ENCODE measurements around the gene LPP. TPM values are rescaled to one million over a fixed set of nuclear protein-coding genes. Genes with fewer than 3 reads are reported as not detected.

LPP gene
- total RNA-seq, 1 donor from 2014 or later, result 28.2 TPM

DNA sequence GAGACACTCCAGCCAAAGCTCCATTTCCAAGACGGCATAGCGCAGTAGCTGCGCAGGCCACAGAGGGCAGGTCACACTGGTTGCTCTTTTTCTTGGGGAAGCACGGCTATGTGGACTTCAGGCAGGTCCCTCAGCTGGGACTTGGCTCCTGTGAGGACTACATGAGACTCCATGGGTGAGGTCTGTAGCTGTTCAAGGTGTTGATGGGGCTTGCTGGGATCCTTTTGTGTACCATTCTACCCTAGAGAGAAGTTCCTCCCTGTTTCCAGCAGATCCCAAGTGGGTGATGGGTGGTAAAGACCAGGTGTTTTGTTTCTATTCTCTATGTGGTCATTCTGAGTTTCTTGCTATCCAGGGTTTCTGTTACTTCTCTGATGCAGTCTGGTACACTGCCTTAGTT is 183.3 kb downstream of the LPP start:
- no peak overlapping the region for H3K27ac ChIP-seq (ENCODE audit: low read depth, low read length)

DNA sequence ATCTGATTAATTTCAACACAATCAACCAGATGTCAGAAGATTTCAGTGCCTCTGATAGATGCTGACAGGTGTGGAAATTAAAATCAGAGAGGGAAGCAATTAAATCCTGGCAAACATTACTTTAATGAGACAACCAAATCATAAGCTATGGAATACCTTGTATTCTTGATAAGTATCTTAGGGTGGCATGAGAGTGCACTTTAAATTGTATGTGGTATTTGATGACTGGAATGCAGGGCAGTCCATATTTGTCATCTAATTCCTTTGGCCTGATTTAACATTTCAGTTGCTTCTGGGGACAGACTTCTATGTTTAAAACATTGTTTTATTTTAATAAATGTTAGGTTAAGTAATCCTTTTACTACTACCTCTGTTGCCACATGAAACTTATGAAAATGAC is 184.1 kb downstream of the LPP start:
- Histone ChIP-seq H3K4me3 (ENCODE audit: low read length in 3 of 3) (no peak overlapping the region), H3K9me3 (ENCODE audit: control insufficient read depth in 3 of 3, low read length in 3 of 3) (peaks cover 0 to 4% (median 0%) of the 10 kb centered on the region in 3 donors), H3K27me3 (ENCODE audit: control insufficient read depth in 3 of 3, insufficient read depth in 3 of 3, low read length in 3 of 3) (no peaks in the 10 kb centered on the region), H3K36me3 (ENCODE audit: control insufficient read depth in 3 of 3, insufficient read depth in 3 of 3, low read length in 3 of 3) (no peaks in the 10 kb centered on the region), H3K27ac (ENCODE audit: low read depth, low read length) (no peak overlapping the region), H3K4me1 (ENCODE audit: control insufficient read depth in 3 of 3, insufficient read depth in 3 of 3, low read length in 3 of 3) (peaks cover 6 to 30% (median 10%) of the 10 kb centered on the region in 3 donors), H3K9ac (ENCODE audit: low read depth in 1 of 3, low read length in 3 of 3) (no peak overlapping the region)

More for the DNA sequence above, 183.3 kb downstream of the LPP start:
- peaks cover 0 to 4% (median 0%) of the 10 kb centered on the region in 3 donors for H3K9me3 ChIP-seq (ENCODE audit: control insufficient read depth in 3 of 3, low read length in 3 of 3)
- H3K36me3 ChIP-seq (ENCODE audit: control insufficient read depth in 3 of 3, insufficient read depth in 3 of 3, low read length in 3 of 3), result no peaks in the 10 kb centered on the region
- peak overlapping the region in 1 of 3 donors; percentile 13 for H3K4me3 ChIP-seq (ENCODE audit: low read length in 3 of 3)
- no peaks in the 10 kb centered on the region for H3K27me3 ChIP-seq (ENCODE audit: control insufficient read depth in 3 of 3, insufficient read depth in 3 of 3, low read length in 3 of 3)
- no peak overlapping the region for H3K9ac ChIP-seq (ENCODE audit: low read depth in 1 of 3, low read length in 3 of 3)
- peaks cover 6 to 28% (median 10%) of the 10 kb centered on the region in 3 donors for H3K4me1 ChIP-seq (ENCODE audit: control insufficient read depth in 3 of 3, insufficient read depth in 3 of 3, low read length in 3 of 3)

DNA sequence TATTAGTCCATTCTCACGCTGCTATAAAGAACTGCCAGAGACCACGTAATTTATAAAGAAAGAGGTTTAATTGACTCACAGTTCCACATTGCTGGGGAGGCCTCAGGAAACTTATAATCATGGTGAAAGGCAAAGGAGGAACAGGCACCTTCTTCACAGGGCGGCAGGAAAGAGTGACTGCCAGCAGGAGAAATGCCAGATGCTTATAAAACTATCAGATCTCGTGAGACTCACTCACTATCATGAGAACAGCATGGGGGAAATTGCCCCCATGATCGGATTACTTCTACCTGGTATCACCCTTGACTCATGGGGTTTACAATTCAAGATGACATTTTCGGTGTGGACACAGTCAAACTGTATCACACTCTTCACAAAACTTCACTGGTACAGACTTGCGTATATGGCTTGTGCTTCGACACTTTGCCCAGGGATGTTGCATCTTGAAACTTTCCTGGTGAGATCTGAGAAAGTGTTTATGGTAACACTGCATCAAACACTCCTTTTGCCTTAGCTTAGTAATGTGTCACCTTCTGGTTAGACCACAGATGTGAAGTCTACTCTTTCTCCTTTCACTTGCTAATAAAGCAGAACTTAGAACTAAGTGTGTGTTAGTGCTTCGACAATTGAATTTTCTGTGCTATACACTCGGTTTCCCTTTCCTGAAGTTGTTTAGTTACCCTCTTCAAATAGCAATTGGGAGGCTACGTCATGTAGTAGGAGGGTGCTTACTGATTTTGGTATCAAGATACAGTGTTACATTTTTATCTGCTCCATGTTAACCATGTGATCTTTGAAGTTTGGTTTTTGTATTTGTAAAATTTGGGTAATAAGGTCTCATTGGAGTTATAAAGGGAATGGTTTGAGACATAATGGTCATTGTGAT is 185.7 kb downstream of the LPP start:
- Histone ChIP-seq H3K9ac (ENCODE audit: low read depth in 1 of 3, low read length in 3 of 3) (no peak overlapping the region), H3K27me3 (ENCODE audit: control insufficient read depth in 3 of 3, insufficient read depth in 3 of 3, low read length in 3 of 3) (no peaks in the 10 kb centered on the region), H3K9me3 (ENCODE audit: control insufficient read depth in 3 of 3, low read length in 3 of 3) (peaks cover 0 to 4% (median 0%) of the 10 kb centered on the region in 3 donors), H3K4me1 (ENCODE audit: control insufficient read depth in 3 of 3, insufficient read depth in 3 of 3, low read length in 3 of 3) (peaks cover 12 to 36% (median 17%) of the 10 kb centered on the region in 3 donors), H3K27ac (ENCODE audit: low read depth, low read length) (peak overlapping the region; percentile 56), H3K36me3 (ENCODE audit: control insufficient read depth in 3 of 3, insufficient read depth in 3 of 3, low read length in 3 of 3) (no peaks in the 10 kb centered on the region), H3K4me3 (ENCODE audit: low read length in 3 of 3) (no peak overlapping the region)

GRCh38 chr3:188341501-188341900 is 187.5 kb downstream of the LPP start:
- no peaks in the 10 kb centered on the region for H3K36me3 ChIP-seq (ENCODE audit: control insufficient read depth in 3 of 3, insufficient read depth in 3 of 3, low read length in 3 of 3)
- no peak overlapping the region for H3K4me3 ChIP-seq (ENCODE audit: low read length in 3 of 3)
- H3K27me3 ChIP-seq (ENCODE audit: control insufficient read depth in 3 of 3, insufficient read depth in 3 of 3, low read length in 3 of 3), result no peaks in the 10 kb centered on the region
- no peaks in the 10 kb centered on the region for H3K9me3 ChIP-seq (ENCODE audit: control insufficient read depth in 3 of 3, low read length in 3 of 3)
- no peak overlapping the region for H3K9ac ChIP-seq (ENCODE audit: low read depth in 1 of 3, low read length in 3 of 3)
- peaks cover 20 to 44% (median 27%) of the 10 kb centered on the region in 3 donors for H3K4me1 ChIP-seq (ENCODE audit: control insufficient read depth in 3 of 3, insufficient read depth in 3 of 3, low read length in 3 of 3)
- H3K27ac ChIP-seq (ENCODE audit: low read depth, low read length), result no peak overlapping the region

- Histone ChIP-seq H3K36me3 (ENCODE audit: control insufficient read depth in 3 of 3, insufficient read depth in 3 of 3, low read length in 3 of 3) (no peaks in the 10 kb centered on the region), H3K4me3 (ENCODE audit: low read length in 3 of 3) (peak overlapping the region in 2 of 3 donors; percentile 11 to 17), H3K4me1 (ENCODE audit: control insufficient read depth in 3 of 3, insufficient read depth in 3 of 3, low read length in 3 of 3) (peaks cover 28 to 45% (median 29%) of the 10 kb centered on the region in 3 donors), H3K27ac (ENCODE audit: low read depth, low read length) (peak overlapping the region; percentile 89), H3K9ac (ENCODE audit: low read depth in 1 of 3, low read length in 3 of 3) (peak overlapping the region; percentile 68 to 75 (median 71)), H3K9me3 (ENCODE audit: control insufficient read depth in 3 of 3, low read length in 3 of 3) (no peaks in the 10 kb centered on the region), H3K27me3 (ENCODE audit: control insufficient read depth in 3 of 3, insufficient read depth in 3 of 3, low read length in 3 of 3) (no peaks in the 10 kb centered on the region)
These were observed 189.2 kb downstream of the LPP start for GRCh38 chr3:188342991-188343732.

- no peaks in the 10 kb centered on the region for H3K36me3 ChIP-seq (ENCODE audit: control insufficient read depth in 3 of 3, insufficient read depth in 3 of 3, low read length in 3 of 3)
- H3K4me1 ChIP-seq (ENCODE audit: control insufficient read depth in 3 of 3, insufficient read depth in 3 of 3, low read length in 3 of 3), result peaks cover 30 to 49% (median 35%) of the 10 kb centered on the region in 3 donors
- H3K9ac ChIP-seq (ENCODE audit: low read depth in 1 of 3, low read length in 3 of 3), result peak overlapping the region; percentile 68 to 75 (median 71)
- no peaks in the 10 kb centered on the region for H3K27me3 ChIP-seq (ENCODE audit: control insufficient read depth in 3 of 3, insufficient read depth in 3 of 3, low read length in 3 of 3)
- peak overlapping the region; percentile 89 for H3K27ac ChIP-seq (ENCODE audit: low read depth, low read length)
- H3K4me3 ChIP-seq (ENCODE audit: low read length in 3 of 3), result peak overlapping the region in 2 of 3 donors; percentile 11 to 17
- H3K9me3 ChIP-seq (ENCODE audit: control insufficient read depth in 3 of 3, low read length in 3 of 3), result no peaks in the 10 kb centered on the region
These were observed 189.9 kb downstream of the LPP start for GRCh38 chr3:188343894-188344293.

DNA sequence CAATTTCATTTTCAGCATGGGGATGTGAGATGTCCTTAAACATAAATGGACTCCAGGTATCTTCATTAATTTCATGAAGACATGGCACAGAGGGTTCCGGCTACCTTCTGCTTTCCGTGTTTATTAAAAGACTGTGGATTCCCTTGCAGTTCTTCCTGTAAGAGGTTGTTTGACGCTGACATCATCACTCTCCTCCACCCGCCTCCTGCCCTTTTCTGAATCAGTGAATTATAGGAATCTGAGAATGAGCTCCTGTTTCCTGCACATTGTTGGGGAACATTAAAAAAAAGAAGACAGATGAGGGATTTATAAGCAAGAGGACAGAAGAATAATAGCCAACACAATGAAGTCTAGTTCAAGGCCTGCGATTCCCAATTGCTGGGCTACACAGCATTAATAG is 191.3 kb downstream of the LPP start:
- Histone ChIP-seq H3K27ac (ENCODE audit: low read depth, low read length) (peak overlapping the region; percentile 89), H3K9ac (ENCODE audit: low read depth in 1 of 3, low read length in 3 of 3) (no peak overlapping the region), H3K27me3 (ENCODE audit: control insufficient read depth in 3 of 3, insufficient read depth in 3 of 3, low read length in 3 of 3) (no peaks in the 10 kb centered on the region), H3K9me3 (ENCODE audit: control insufficient read depth in 3 of 3, low read length in 3 of 3) (no peaks in the 10 kb centered on the region), H3K4me1 (ENCODE audit: control insufficient read depth in 3 of 3, insufficient read depth in 3 of 3, low read length in 3 of 3) (peaks cover 40 to 44% (median 42%) of the 10 kb centered on the region in 3 donors), H3K4me3 (ENCODE audit: low read length in 3 of 3) (no peak overlapping the region), H3K36me3 (ENCODE audit: control insufficient read depth in 3 of 3, insufficient read depth in 3 of 3, low read length in 3 of 3) (no peaks in the 10 kb centered on the region)

- Histone ChIP-seq H3K4me3 (ENCODE audit: low read length in 3 of 3) (no peak overlapping the region), H3K27ac (ENCODE audit: low read depth, low read length) (peak overlapping the region; percentile 95), H3K4me1 (ENCODE audit: control insufficient read depth in 3 of 3, insufficient read depth in 3 of 3, low read length in 3 of 3) (peaks cover 55 to 58% (median 56%) of the 10 kb centered on the region in 3 donors), H3K9ac (ENCODE audit: low read depth in 1 of 3, low read length in 3 of 3) (no peak overlapping the region), H3K9me3 (ENCODE audit: control insufficient read depth in 3 of 3, low read length in 3 of 3) (no peaks in the 10 kb centered on the region), H3K27me3 (ENCODE audit: control insufficient read depth in 3 of 3, insufficient read depth in 3 of 3, low read length in 3 of 3) (no peaks in the 10 kb centered on the region), H3K36me3 (ENCODE audit: control insufficient read depth in 3 of 3, insufficient read depth in 3 of 3, low read length in 3 of 3) (no peaks in the 10 kb centered on the region)
These were observed 194.7 kb downstream of the LPP start for GRCh38 chr3:188348435-188349244.

DNA sequence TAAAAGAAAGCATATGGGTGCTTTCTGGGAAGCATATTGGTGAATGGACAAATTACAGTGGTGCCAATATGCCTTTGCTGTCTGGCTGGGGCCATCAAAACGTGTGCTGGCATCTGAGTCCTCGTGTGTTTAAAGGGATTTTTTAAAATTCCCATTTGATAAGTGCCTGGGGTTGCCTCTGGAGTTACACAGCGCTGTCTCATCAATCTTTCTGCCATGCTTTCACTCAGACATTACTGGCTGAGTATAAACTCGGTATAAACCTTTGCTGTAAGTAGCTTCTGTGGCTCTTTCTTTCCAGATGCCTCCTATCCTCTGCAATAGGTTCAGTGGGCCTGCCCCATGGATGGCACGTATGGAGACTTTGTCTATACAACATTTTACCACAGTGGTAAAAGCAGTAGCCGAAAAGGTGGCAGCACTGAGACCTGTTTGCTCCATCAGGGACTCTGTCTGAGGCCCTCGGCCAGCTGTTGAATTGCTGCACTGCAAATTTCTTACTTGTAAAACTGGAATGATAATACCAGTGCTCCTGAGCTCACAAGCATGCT is 195.5 kb downstream of the LPP start:
- Histone ChIP-seq H3K4me1 (ENCODE audit: control insufficient read depth in 3 of 3, insufficient read depth in 3 of 3, low read length in 3 of 3) (peaks cover 50 to 54% (median 52%) of the 10 kb centered on the region in 3 donors), H3K27ac (ENCODE audit: low read depth, low read length) (peak overlapping the region; percentile 95), H3K4me3 (ENCODE audit: low read length in 3 of 3) (no peak overlapping the region), H3K36me3 (ENCODE audit: control insufficient read depth in 3 of 3, insufficient read depth in 3 of 3, low read length in 3 of 3) (no peaks in the 10 kb centered on the region), H3K27me3 (ENCODE audit: control insufficient read depth in 3 of 3, insufficient read depth in 3 of 3, low read length in 3 of 3) (no peaks in the 10 kb centered on the region), H3K9me3 (ENCODE audit: control insufficient read depth in 3 of 3, low read length in 3 of 3) (no peaks in the 10 kb centered on the region), H3K9ac (ENCODE audit: low read depth in 1 of 3, low read length in 3 of 3) (no peak overlapping the region)
